Superior temporal gyrus (tissue), 1 donor: ENCODE measurements around the gene MAPKAPK5.
"Not testable (repeated sequence)": the region's sequence is repeated elsewhere in the genome, so short reads cannot be mapped to it uniquely, and the experiment has no call there.

Source experiments
- DNase-seq: peaks from one replicate; pipeline ENCODE4 v3.0.0-alpha.2; 2016; ENCODE audit errors: extremely low spot score

Gene MAPKAPK5

DNA sequence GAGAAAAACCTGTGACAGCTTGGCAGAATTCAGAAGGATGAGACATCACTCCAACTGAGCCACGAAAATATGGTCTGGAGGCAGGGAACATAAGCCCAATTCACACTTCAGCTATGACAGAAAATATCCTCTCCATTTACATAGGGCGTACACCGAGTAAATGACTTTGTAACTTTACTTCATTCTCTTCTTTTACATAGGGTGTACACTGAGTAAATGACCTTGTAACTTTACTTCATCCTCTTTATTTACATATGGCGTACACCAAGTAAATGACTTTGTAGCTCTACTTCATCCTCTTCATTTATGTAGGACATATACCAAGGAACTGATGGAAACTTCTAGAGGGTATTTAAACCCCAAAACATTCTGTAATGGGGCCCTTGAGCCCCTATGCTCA, 14.1 kb upstream of the MAPKAPK5 start:
- DNase-seq: no peak

GRCh38 chr12:111828338-111828979, 13.6 kb upstream of the MAPKAPK5 start:
- DNase-seq: no peak

DNA sequence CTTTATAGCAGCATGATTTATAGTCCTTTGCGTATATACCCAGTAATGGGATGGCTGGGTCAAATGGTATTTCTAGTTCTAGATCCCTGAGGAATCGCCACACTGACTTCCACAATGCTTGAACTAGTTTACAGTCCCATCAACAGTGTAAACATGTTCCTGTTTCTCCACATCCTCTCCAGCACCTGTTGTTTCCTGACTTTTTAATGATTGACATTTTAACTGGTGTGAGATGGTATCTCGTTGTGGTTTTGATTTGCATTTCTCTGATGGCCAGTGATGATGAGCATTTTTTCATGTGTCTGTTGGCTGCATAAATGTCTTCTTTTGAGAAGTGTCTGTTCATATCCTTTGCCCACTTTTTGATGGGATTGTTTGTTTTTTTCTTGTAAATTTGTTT, 12.4 kb upstream of the MAPKAPK5 start:
- DNase-seq: not testable (repeated sequence)

DNA sequence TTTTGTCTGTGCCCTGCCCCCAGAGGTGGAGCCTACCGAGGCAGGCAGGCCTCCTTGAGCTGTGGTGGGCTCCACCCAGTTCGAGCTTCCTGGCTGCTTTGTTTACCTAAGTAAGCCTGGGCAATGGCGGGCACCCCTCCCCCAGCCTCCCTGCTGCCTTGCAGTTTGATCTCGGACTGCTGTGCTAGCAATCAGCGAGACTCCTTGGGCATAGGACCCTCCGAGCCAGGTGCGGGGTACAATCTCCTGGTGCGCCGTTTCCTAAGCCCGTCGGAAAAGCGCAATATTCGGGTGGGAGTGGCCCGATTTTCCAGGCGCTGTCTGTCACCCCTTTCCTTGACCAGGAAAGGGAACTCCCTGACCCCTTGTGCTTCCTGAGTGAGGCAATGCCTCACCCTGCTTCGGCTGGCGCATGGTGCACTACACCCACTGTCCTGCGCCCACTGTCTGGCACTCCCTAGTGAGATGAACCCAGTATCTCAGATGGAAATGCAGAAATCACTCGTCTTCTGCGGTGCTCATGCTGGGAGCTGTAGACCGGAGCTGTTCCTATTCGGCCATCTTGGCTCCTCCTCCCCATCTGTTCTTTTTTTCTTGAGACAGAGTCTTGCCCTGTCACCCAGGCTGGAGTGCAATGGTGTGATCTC, 7.2 kb upstream of the MAPKAPK5 start:
- DNase-seq: not testable (repeated sequence)

DNA sequence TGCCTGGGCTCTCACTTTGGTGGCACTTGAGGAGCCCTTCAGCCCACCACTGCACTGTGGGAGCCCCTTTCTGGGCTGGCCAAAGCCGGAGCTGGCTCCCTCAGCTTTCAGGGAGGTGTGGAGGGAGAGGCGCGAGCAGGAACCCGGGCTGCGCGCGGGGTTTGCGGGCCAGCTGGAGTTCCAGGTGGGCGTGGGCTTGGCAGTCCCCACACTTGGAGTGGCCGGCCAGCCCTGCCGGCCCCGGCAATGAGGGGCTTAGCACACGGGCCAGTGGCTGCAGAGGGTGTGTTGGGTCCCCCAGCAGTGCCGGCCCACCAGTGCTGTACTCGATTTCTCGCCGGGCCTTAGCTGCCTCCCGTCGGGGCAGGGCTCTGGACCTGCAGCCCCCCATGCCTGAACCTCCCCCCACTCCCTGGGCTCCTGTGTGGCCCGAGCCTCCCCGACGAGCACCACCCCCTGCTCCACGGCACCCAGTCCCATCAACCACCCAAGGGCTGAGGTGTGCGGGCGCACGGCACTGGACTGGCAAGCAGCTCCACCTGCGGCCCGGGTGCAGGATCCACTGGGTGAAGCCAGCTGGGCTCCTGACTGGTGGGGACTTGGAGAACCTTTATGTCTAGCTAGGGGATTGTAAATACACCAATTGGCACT, 6.4 kb upstream of the MAPKAPK5 start:
- DNase-seq: not testable (repeated sequence)

GRCh38 chr12:111838353-111838752, 3.7 kb upstream of the MAPKAPK5 start:
- DNase-seq: no peak

DNA sequence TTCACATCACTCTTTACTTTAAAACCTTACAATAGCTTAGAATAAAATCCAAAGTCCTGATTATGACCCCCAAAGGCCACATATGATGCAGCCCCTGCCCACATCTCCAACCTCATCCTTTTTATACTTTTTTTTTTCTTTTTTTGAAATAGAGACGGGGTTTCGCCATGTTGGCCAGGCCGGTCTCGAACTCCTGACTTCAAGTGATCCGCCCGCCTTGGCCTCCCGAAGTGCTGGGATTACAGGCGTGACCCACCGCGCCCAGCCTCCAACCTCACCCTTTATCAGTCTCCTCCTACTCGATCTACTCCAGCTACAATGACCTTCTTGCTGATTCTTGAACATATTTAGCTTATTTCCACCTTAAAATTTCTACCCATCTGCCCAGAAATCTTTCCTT, 1.2 kb upstream of the MAPKAPK5 start:
- no peak for DNase-seq

DNA sequence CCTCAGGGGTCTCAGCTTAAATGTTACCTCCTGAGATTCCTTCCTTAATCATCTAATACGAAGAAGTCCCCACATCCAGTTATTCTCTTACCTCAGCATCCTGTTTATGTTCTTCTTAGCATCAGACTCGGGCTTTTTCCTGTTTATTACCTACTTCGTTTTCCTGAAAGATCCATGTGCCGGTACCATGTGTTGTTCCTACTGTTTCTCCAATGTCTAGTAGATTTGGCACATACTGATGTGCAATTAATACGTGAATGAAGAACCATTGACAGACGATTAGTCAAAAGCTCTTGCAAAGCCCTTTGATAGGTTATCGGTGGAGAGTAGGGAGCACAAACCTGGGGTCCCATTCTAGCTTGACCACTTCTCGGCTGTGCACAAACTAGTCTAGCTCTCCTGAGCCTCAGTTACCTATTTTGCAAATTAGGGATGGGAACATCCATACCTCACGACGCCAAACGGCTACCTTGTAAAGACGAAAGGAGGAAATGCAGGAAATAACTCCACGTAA, 735 bp upstream of the MAPKAPK5 start:
- peak; percentile 28 for DNase-seq

DNA sequence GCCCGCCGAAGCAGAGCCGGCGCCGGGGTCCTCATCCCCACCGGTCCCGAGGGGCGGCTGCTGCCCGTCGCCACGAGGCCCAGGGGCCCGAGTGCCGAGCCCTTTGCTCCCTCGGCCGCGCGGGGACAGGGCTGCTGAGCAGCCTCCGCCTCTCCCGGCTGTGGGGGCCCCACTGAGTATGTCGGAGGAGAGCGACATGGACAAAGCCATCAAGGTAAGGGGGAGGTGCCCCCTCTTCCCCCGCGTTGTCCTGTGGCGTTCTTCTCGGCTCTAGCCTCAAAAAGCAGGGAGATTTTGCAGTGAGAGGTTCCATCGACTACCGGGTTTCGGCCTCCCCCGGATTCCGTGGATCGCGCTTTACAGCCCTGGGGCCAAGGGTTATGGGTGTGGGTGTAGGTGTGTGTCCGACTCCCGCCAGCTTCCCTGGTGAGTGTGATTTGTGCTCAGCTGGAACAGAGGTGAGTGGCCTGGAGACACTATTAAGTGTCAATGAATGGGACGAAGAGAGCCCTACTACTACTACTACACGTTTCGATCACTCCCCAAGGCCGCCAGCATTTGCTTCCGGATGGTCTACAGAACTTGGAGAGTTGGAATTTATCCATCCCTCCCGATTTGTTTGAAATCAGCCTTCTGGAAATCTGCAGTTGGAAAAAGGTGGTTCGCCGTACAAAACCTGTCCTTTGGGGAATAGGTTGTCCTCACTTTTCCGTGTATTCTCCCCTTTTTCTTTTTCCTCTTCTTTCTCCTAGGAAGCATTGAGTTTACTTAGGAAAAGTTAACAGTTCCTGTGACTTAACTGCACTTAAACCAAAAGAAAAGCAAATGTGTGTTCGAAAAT, 748 bp downstream of the MAPKAPK5 start:
- no peak for DNase-seq

- DNase-seq: no peak
Observed at GRCh38 chr12:111846016-111846415, 4.0 kb downstream of the MAPKAPK5 start.

DNA sequence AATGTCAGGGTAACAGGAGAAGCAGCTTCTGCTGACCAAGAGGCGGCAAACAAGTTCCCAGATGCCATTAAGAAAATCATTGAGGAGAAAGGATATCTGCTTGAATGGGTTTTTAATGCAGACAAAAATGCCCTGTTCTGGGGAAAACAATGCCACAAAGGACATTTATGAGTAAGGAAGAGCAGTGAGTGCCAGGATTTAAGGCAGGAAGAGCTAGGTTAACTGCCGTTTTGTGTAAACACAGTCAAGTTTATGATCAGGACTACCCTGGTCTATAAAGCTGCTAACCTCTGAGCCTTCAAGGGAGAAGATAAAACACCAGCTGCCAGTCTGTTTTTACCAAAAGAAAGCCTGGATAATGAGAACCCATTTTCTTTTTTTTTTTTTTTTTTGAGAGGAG, 8.5 kb downstream of the MAPKAPK5 start:
- no peak for DNase-seq

DNA sequence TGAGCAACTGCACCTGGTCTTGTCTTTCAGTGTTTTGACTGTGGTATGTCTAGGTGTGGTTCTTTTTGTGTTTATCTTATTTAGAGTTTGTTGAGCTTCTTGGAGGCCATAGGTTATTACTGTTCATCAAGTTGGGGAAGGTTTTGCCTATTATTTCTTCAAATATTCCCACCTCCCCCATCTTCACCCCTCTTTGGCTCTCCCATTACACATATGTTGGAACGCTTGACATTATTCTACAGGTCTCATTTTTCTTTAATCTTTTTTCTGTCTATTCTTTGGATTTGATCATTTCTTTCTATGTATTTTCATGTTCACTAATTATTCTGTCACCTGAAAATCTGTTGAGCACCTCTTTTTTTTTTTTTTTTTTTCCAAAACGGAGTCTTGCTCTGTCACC, 16.2 kb downstream of the MAPKAPK5 start:
- no peak for DNase-seq

DNA sequence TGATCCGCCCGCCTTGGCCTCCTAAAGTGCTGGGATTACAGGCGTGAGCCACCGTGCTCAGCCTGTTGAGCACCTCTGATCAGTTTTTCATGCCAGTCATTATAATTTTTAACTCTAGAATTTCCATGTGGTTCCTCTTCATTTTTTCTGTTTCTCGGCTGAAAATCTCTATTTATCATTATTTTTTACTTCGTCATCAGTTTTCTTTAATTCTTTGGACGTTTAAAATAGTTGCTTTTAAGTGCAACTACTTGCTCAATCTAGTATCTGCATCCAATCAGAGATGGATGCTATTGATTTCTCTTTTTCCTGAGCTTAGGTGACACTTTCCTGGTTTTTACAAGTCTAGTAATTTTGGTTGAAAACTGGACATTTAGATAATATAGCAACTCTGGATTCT, 16.8 kb downstream of the MAPKAPK5 start:
- no peak for DNase-seq

- DNase-seq: no peak
Observed at GRCh38 chr12:111864913-111865312, 22.9 kb downstream of the MAPKAPK5 start.

DNA sequence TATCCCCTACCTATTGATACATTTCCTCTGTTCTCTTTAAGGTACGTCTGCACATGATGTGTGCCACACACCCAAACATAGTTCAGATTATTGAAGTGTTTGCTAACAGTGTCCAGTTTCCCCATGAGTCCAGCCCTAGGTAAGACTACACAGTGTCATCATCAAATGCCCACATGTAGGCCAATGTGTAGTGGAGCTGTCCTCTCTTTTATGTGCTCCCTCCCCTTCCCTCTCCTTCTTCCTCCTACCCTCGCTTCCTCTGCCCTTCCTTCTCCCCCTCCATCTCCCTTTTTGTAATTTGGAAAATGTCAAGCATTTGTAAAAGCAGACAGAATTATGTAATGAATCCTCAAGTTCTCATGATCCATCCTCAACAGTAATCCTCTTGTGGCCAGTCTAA, 25.5 kb downstream of the MAPKAPK5 start:
- no peak for DNase-seq

DNA sequence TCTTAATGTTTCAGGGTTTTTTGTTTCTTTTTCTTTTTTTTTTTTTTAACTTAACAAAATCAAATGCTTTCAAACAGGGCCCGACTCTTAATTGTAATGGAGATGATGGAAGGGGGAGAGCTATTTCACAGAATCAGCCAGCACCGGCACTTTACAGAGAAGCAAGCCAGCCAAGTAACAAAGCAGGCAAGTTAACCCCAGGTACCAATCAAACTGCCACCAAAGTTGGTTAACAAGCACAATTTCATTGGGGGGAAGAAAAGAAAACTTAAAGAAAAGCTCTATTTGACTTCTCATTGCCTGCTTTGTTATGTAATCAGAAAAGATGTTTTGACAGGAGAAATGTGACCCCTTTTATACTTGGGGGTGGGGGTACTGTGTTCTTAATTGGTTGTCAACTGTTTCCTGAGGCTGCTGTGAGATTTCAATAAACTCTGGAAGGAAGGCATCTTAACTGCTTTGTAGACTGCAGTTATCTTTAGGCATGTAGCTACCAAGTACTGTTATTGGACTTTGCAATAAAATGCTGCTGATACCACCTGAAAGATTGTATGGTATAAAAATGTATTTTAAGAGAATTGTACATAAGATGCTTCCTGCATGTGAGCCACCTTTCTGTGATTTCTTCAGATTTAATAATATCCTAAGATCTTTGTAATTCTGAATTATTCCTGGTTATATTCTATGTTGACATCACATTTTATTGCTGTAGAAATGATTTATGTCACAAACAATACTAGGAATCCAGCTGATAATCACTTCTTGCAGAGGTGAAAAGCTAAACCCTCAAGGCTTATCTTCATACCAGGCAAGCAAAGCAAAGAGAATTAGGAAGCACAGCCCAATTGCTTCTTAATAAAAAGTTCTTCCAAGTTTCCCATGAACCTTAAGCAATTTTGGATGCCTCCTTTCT, 26.9 kb downstream of the MAPKAPK5 start:
- no peak for DNase-seq

GRCh38 chr12:111869671-111870070, 27.6 kb downstream of the MAPKAPK5 start:
- DNase-seq: no peak

DNA sequence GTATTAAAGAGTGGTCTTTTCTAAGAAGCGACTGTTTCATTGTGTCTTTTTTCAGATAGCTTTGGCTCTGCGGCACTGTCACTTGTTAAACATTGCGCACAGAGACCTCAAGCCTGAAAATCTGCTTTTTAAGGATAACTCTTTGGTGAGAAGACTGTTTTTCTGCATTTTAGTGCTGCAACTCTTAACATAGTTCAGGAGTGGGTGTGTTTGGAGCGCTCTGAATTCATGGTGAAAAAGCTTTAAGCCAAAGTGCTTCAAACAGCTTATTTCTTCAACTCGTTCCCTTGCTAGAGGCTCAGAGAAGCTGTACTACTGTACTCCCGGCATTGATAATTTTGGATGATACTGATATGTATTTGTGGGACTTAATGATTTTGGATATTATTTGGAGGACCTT, 28.2 kb downstream of the MAPKAPK5 start:
- DNase-seq: peak; percentile 49

- no peak for DNase-seq
Observed at GRCh38 chr12:111870706-111871105, 28.7 kb downstream of the MAPKAPK5 start.

DNA sequence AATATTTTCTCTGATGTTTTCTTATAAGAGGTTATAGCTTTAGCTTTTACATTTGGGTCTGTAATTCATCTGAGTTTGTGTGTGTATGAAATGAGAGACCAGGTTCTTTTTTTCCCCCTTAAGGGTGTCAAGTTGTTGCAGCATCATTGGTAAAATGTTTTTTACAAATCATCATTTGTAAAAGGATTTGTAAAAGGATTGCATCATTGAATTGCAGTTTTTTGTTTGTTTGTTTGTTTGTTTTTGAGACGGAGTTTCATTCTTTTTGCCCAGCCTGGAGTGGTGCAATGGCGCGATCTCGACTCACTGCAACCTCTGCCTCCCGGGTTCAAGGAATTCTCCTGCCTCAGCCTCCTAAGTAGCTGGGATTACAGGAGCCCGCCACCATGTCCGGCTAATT, 31.1 kb downstream of the MAPKAPK5 start:
- no peak for DNase-seq

DNA sequence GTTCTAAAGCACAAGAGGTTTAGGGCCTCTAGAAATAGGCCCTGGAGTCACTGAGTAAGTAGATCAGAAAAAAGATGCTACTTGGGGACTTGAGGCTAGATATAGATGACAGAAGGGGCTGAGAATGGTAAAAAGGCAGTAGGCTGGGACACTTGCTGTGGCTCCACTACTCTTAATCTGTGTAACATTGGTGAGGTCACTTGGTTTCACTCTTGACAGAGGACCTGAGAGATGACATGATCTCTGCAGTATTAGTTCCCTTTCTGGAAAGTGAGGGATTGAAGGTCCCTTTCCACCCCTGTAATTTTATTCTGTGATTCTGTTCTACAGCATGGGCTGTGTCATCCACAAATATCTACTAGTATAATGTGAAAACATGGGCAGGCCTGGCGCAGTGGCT, 39.7 kb downstream of the MAPKAPK5 start:
- no peak for DNase-seq
